Ecto neural progenitor cell (in vitro differentiated cells): ENCODE data around the gene KRT31.
"Not testable (repeated sequence)": the region's sequence is repeated elsewhere in the genome, so short reads cannot be mapped to it uniquely, and the experiment has no call there.

ENCODE experiments used
- DNase-seq: peaks from one replicate; pipeline ENCODE4 v3.0.0-alpha.2; 2018; ENCODE audit warnings: low spot score

The KRT31 gene

DNA sequence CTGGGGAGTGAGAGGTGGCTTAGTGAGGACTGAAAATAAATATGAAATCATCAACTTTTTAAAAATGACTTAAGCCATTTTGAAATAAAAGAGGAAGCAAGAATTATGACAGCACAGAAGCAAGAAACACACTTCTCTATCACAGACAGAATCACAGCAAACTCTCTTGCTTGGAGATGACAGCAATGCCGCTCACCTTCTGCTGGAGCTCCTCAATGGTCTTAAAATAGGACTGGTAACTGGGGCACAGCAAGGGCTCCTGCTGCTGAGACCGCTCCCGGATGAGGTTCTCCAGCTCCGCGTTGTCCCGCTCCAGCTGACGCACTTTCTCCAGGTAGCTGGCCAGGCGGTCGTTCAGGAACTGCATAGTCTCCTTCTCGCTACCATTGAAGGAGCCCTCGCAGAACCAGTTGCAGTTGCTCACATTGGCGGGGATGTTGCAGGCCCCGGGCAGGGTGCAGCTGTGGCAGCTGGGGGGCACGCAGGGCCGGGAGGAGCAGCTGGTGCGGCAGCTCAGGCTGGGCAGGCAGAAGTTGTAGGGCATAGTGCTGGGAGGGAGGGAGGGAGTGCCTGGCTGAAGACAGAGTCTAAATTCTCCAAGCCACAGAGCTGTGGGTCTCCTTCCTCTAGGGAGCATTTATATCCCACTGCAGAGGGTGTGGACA, at the start of gene KRT31:
Gene KRT31 (minus strand): TSS at position 613 of the 665 bp plus-strand sequence. CDS start 69 bp downstream, at position 544.
- no peak for DNase-seq

- no peak for DNase-seq
Observed at GRCh38 chr17:41446806-41447205, 49.4 kb upstream of the KRT31 start.

DNA sequence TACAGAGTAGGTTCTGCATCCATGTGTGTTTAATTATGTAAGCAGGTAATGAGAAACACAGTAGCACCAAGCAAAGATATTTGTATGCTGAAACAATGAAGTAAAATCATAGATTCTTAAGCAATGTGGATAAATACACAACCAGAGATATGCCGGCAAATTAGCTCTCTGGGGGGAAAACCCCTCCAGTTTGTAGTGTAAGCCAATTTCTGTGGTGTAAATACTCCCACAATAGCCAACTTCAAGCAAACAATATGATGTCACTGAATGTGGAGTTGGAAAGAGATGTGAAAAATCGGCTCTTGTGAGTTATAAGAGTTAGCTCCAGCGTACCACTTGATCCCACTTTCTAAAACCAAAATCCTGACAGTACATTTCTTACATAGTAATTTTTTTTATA, 47.2 kb upstream of the KRT31 start:
- no peak for DNase-seq

GRCh38 chr17:41444186-41444585, 46.8 kb upstream of the KRT31 start:
- no peak for DNase-seq

- no peak for DNase-seq
Observed at GRCh38 chr17:41442739-41443138, 45.3 kb upstream of the KRT31 start.

DNA sequence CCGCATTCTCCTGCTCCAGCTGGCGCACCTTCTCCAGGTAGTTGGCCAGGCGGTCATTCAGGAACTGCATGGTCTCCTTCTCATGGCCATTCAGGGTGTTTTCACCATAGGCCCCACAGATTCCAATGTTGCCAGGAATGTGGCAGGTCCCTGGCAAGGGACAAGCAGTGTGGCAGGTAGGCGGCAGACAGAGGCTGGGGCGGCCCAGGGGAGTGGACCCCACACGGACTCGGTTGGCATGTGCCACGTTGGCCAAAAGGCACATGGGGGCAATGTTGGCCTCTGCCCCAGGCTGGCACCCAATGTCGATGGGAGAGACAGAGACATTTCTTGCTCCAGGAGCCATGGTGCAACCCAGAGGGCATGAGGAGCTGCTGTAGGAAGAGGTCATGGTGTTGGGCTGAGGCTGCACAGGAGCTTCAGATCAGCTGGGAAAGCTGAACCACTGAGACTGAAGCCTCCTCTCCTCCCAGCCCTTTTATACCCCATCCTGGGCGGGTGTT, 43.2 kb upstream of the KRT31 start, which contains the start of gene KRT38:
Gene KRT38 (minus strand): TSS at position 453 of the 503 bp plus-strand sequence. CDS start 62 bp downstream, at position 391.
- DNase-seq, result no peak

GRCh38 chr17:41439375-41439774, 42.0 kb upstream of the KRT31 start:
- no peak for DNase-seq

DNA sequence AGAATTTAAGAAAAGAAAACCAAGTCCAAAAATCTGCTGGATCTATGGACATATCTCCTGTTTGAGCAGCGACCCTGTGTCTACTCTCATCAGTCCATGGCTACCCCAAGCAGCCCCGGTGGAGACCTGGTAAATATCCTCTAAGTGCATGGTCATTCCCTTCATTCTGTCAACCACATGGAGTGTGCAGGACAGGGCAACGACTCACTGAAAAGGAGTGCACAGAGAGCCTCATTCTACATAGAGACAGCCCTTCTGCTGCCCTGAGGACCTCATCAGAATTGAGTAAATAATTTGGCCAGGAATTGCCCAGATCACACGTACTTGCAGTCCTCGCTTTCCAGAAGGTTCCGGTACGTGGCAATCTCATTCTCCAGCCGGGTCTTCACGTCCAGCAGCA, 40.4 kb upstream of the KRT31 start:
- DNase-seq, result no peak

DNA sequence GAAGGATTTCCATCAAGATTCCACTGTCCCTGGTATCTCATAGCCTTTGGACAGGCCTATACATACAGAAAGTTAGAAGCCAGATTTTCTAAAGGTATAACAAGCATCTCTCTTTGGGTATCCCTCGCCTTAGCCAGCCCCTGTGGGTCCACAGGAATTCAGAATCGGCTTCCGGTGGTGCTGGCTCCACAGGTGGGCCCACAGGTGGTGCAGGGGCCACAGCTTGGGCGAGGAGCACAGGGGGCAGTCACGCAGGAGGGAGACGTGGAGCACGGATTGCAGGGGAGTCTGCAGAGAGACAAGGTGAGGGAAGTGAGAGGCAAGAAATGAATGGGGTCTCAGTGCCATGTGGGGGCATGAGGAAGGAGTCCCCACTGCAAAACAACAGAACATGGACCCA, 39.8 kb upstream of the KRT31 start:
- DNase-seq, result no peak

- no peak for DNase-seq
Observed at GRCh38 chr17:41434415-41434814, 37.0 kb upstream of the KRT31 start.

DNA sequence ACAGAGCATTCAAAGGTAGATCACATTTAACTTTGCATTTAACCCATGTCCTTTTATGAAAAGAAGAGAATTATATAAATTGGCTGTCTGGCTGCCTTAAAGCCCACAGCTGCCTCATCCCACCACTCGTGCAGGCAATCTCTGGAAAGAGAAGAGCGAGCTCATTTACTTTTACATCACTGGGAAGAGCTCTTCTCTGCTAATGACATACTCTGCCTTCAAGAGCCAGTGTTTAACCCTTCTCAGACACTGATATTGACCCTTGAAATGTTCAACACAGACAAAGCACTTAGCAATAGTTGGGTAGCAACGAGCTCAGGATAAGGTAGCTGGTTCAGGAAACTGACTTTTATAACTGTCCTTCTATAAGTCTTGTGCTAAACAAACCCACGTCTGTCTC, 36.6 kb upstream of the KRT31 start:
- DNase-seq, result no peak

GRCh38 chr17:41433586-41433985, 36.2 kb upstream of the KRT31 start:
- DNase-seq, result no peak

- not testable (repeated sequence) for DNase-seq
Observed at GRCh38 chr17:41430376-41430775, 33.0 kb upstream of the KRT31 start.

DNA sequence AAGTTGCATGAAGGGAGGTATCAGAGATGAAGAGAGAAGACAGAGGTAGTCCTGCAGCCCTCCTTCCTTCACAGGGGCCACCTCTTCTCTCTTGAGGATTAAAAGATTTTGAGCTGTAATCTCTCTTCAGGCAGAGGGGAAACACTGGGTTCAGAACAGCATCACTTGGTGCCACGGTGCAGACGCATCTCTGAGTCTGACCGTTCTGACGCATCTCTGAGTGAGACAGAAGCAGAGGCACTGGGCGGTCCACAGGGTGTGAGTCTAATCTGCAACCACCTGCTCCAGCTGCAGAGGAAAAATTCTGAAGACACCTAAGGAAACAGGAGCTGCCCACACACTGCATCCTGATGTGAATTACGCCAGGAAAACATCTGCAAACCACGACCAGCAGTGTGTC, 32.3 kb upstream of the KRT31 start:
- no peak for DNase-seq

DNA sequence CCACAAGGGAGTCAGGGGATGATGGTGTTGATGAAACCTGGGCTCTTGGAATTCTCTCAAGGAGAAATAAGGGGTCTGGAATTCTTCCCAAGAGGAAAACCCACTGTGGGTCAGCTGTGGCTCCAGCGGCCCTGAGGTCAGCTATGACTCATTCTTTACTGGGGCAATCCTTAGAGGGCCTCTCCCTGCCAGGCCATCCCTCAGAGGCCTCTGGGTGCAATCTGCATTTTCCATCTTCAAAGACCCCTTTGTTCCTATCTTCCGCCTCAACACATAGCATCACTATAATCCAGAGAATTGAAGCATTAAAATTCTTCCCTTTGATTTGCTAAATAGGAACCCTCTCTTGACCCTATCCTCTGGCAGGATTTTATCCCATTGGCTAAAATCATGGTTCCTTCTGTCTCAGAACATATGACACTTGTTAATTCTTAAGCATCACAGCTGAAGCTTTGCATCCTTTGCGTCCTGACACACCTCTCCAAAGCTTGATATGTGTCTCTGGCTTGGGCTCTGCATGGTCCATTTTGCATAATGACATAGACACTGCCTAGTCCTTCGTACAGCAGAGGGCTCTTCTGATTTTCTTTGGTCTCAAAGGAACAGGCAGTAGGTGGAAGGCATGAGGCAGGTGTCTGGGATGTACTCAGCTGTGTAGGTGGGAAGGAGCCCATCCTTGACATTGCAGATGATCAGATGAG, 31.3 kb upstream of the KRT31 start:
- DNase-seq, result no peak

- no peak for DNase-seq
Observed at GRCh38 chr17:41424111-41424635, 26.8 kb upstream of the KRT31 start, which contains the start of gene KRT37. Gene KRT37 (minus strand): TSS chr17:41424585. CDS start chr17:41424523, 62 bp downstream.

DNA sequence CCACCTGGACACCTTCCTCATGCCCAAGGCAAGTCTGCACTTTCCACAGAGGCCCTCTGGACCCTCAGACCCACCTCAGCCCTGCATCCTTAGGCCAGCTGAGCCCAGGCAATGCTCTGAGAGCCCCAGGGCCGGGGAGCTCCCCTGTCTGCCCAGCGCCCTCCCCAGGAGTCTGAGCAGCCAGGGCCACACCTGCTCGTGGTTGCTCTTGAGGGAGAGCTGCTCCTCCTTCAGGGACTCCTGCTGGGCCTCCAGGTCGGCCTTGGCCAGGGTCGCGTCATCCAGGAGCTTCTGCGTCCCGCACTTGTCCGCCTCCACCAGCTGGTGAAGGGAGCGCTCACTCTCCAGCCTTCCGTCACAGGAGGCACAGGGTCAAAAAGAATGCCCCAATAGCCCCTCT, 25.2 kb upstream of the KRT31 start:
- DNase-seq, result not testable (repeated sequence)

GRCh38 chr17:41421617-41422016, 24.2 kb upstream of the KRT31 start:
- no peak for DNase-seq

DNA sequence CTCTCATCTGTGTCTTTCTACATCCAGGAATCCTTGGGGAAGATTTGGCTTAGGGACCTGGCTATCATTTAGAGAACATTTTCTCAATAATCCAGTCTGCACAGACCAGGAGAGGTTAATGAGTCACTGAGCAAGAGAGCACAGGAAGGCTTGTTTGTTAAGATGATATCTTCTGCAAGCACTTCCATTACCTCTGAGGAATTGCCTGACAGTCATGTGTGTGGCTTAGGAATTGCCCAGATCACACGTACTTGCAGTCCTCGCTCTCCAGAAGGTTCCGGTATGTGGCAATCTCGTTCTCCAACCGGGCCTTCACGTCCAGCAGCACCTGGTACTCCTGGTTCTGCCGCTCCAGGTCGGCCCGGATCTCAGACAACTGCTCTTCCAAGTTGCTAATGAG, 23.7 kb upstream of the KRT31 start:
- no peak for DNase-seq

- no peak for DNase-seq
Observed at GRCh38 chr17:41420134-41420533, 22.7 kb upstream of the KRT31 start.

- DNase-seq, result no peak
Observed at GRCh38 chr17:41419716-41420115, 22.3 kb upstream of the KRT31 start.

GRCh38 chr17:41418116-41418860, 20.9 kb upstream of the KRT31 start:
- no peak for DNase-seq
